Activated B cell treated with CpG ODN at 0.5 μM for 24 hours (primary cell): ENCODE data around the gene FUT8. TPM values are rescaled to one million over a fixed set of nuclear protein-coding genes. Genes with fewer than 3 reads are reported as not detected.
A peak's percentile ranks its signal among the peaks of the same experiment; 100 is the strongest.

Experiments used
- ATAC-seq: fragments of 200-7000 bp; cut with Tn5 transposase; one replicate; pipeline ENCODE4 v1.10.0; 2021; ENCODE audit warnings: low read depth, mild to moderate bottlenecking, moderate library complexity
- CTCF ChIA-PET: fragments of 350-600 bp; sonication (Branson Sonifier 250); formaldehyde crosslinking; loops from one replicate; lab custom pipeline; 2021; ENCODE audit warnings: antibody characterized with exemption; lab: Charles Lee
- POLR2A ChIA-PET: fragments of 350-600 bp; sonication (Branson Sonifier 250); formaldehyde crosslinking; loops from one replicate; lab custom pipeline; 2021; ENCODE audit warnings: antibody characterized with exemption; lab: Charles Lee
- DNase-seq: peaks from one replicate; pipeline ENCODE4 v3.0.0; 2022
- H3K27ac Mint-ChIP-seq: one replicate; pipeline ENCODE4 v1.8.0; 2020; ENCODE audit warnings: mixed read lengths
- H3K27me3 Mint-ChIP-seq: one replicate; pipeline ENCODE4 v1.8.0; 2021; ENCODE audit warnings: mixed read lengths
- H3K36me3 Mint-ChIP-seq: one replicate; pipeline ENCODE4 v1.8.0; 2021; ENCODE audit warnings: low read depth, mixed read lengths
- H3K4me1 Mint-ChIP-seq: one replicate; pipeline ENCODE4 v1.8.0; 2021; ENCODE audit warnings: mixed read lengths
- H3K4me3 Mint-ChIP-seq: one replicate; pipeline ENCODE4 v1.8.0; 2020; ENCODE audit warnings: mild to moderate bottlenecking, mixed read lengths
- H3K9me3 Mint-ChIP-seq: one replicate; pipeline ENCODE4 v1.8.0; 2020; ENCODE audit warnings: mixed read lengths
- intact Hi-C: fragments of 100-400 bp; cut with micrococcal nuclease; formaldehyde crosslinking; loops from one replicate; pipeline ENCODE4 v1.15.1; 2024
- total RNA-seq: library from RNA; stranded (reverse); gene quantifications from 2 replicates; pipeline ENCODE4 v1.2.3, GENCODE V29; 2022
- TF ChIP-seq, protein P1 (sequence below): fragments of 200-600 bp; IDR thresholded peaks from one replicate; pipeline ENCODE4 v1.8.0; 2022; ENCODE audit warnings: antibody characterized with exemption, mild to moderate bottlenecking

The FUT8 gene
- total RNA-seq, 1 donor from 2014 or later, result 123 TPM

GRCh38 chr14:65421201-65421981 is 8.9 kb downstream of the FUT8 start:
- H3K4me1 Mint-ChIP-seq, result peaks cover 43% of the 10 kb centered on the region
- TF ChIP-seq, protein P1, sequence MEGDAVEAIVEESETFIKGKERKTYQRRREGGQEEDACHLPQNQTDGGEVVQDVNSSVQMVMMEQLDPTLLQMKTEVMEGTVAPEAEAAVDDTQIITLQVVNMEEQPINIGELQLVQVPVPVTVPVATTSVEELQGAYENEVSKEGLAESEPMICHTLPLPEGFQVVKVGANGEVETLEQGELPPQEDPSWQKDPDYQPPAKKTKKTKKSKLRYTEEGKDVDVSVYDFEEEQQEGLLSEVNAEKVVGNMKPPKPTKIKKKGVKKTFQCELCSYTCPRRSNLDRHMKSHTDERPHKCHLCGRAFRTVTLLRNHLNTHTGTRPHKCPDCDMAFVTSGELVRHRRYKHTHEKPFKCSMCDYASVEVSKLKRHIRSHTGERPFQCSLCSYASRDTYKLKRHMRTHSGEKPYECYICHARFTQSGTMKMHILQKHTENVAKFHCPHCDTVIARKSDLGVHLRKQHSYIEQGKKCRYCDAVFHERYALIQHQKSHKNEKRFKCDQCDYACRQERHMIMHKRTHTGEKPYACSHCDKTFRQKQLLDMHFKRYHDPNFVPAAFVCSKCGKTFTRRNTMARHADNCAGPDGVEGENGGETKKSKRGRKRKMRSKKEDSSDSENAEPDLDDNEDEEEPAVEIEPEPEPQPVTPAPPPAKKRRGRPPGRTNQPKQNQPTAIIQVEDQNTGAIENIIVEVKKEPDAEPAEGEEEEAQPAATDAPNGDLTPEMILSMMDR, result no peak
- H3K4me3 Mint-ChIP-seq, result no peak overlapping the region
- DNase-seq (no peak), ATAC-seq (no peak)
- H3K36me3 Mint-ChIP-seq, result peaks cover 19% of the 10 kb centered on the region
- ChIA-PET CTCF (no interaction called here), POLR2A (no interaction called here)
- intact Hi-C loops, result no loop called here
- no peaks in the 10 kb centered on the region for H3K27me3 Mint-ChIP-seq
- H3K9me3 Mint-ChIP-seq, result no peaks in the 10 kb centered on the region
- peak overlapping the region; percentile 50 for H3K27ac Mint-ChIP-seq

DNA sequence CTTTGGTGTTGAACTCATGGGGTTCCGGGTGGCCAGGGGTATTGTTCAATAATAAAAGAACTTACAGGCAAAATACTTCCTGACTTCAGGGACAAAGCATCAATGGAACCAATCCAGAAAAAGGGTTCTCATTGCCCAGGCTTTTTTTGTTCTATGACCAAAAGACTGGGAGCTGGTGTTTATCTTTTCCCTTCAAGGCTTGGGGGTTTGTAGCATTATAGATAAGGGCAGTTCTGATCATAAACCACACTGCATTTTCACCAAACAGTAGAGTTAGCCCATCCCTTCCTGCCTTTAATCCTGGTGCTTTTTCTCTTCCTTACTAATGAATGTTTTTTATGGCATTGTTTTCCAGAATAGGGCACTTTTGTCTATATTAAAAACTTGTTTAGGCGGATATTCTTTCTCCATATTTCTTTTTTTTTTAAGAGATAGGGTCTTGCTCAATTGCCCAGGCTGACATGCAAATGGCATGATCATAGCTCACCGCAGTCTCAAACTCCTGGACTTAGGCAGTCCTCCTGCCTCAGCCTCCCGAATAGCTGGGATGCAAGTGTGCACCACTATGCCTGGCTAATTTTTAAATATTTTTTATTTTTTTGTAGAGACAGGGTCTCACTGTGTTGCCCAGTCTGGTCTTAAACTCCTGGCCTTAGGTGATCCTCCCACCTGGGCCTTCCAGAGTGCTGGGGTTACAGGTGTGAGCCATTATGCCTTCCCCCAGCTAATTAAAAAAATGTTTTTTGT is 9.7 kb downstream of the FUT8 start:
- DNase-seq, result no peak
- Mint-ChIP-seq H3K4me1 (peaks cover 47% of the 10 kb centered on the region), H3K4me3 (no peak overlapping the region), H3K27me3 (no peaks in the 10 kb centered on the region), H3K9me3 (no peaks in the 10 kb centered on the region), H3K36me3 (peaks cover 23% of the 10 kb centered on the region), H3K27ac (peak overlapping the region; percentile 50)
- intact Hi-C loops, result no loop called here
- no peak for ATAC-seq
- TF ChIP-seq, protein P1, result no peak
- ChIA-PET POLR2A (no interaction called here), CTCF (interaction anchor here (1.4 kb wide), 1 partner anchor 402 kb away, joined by 5 read pairs; no protein-coding TSS in a partner anchor)

DNA sequence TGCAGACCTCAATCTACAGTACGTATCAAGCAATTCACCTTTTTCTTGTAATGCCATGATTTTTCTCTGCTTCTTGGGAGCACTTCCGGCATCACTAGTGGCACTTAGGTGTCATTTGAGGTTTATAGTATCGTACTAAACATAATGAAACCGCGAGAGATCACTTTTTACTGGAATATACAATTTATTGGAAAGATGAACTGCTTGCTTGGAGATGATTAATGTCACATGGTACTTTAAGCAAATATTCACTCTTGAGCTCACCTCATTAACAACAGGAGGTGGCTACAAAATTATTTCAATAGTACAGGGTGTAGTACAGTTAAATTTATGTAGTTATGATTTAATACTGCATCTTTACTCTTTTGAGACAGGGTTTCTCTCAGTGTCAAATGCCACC is 11.5 kb downstream of the FUT8 start:
- ChIA-PET CTCF (interaction anchor here (0.9 to 1.8 kb wide), 2 partner anchors 8 to 14 kb away, joined by 3 to 4 read pairs; no protein-coding TSS in a partner anchor), POLR2A (interaction anchor here (1.1 kb wide), 1 partner anchor 119 kb away, joined by 4 read pairs; no protein-coding TSS in a partner anchor)
- no peaks in the 10 kb centered on the region for H3K27me3 Mint-ChIP-seq
- no peak overlapping the region for H3K4me3 Mint-ChIP-seq
- intact Hi-C loops, result no loop called here
- H3K27ac Mint-ChIP-seq, result no peak overlapping the region
- TF ChIP-seq, protein P1, result no peak
- peaks cover 28% of the 10 kb centered on the region for H3K36me3 Mint-ChIP-seq
- H3K9me3 Mint-ChIP-seq, result no peaks in the 10 kb centered on the region
- DNase-seq (no peak), ATAC-seq (no peak)
- peaks cover 59% of the 10 kb centered on the region for H3K4me1 Mint-ChIP-seq

DNA sequence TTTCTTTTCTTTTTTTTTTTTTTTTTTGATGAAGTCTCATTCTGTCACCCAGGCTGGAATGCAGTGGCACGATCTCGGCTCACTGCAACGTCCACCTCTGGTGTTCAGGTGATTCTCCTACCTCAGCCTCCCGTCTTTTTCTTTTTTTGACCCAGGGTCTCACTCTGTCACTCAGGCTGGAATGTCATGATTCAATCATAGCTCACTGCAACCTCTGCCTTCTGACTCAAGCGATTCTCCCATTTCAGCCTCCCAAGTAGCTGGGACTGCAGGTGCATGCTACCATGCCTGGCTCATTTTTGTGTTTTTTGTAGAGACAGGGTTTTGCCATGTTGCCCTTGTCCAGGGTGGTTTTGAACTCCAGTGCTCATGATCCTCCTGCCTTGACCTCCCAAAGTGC is 12.0 kb downstream of the FUT8 start:
- H3K27ac Mint-ChIP-seq, result no peak overlapping the region

More for the DNA sequence above, 12.0 kb downstream of the FUT8 start:
- ChIA-PET POLR2A (interaction anchor here (0.7 kb wide), 1 partner anchor 279 kb away, joined by 4 read pairs; no protein-coding TSS in a partner anchor), CTCF (interaction anchor here (1.8 kb wide), 1 partner anchor 14 kb away, joined by 4 read pairs; no protein-coding TSS in a partner anchor)
- ATAC-seq (no peak), DNase-seq (no peak)
- Mint-ChIP-seq H3K27me3 (no peaks in the 10 kb centered on the region), H3K36me3 (peaks cover 28% of the 10 kb centered on the region), H3K9me3 (no peaks in the 10 kb centered on the region), H3K4me3 (no peak overlapping the region), H3K4me1 (peaks cover 56% of the 10 kb centered on the region)
- intact Hi-C loops, result no loop called here
- TF ChIP-seq, protein P1, result no peak
